ENCODE data around the gene NAV3. TPM values are rescaled to one million over a fixed set of nuclear protein-coding genes. Genes with fewer than 3 reads are reported as not detected.

NAV3 gene
- total and polyA plus RNA-seq, 2 experiments from 2014 or later: 4.0 to 12.0 TPM

DNA sequence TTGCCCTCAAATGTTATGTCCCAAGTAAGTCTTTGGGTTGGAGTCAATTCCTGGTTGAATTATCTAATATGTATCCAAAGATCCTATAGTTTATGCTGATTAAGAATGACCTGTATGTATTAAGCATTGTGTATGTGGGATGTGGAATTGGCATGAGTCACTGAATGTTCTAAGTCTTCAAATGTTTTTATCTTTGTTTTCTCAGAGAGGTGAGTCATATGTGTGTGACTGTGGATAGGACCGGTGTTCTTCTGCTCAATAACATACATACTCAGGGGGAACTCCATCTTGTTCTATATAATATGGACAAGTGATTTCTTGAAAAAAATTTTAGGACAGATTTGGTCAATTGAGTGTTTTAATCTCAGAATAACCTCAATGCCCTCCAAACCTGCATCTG is 57.9 kb downstream of the NAV3 start (continued):
- TF ChIP-seq, protein P1, sequence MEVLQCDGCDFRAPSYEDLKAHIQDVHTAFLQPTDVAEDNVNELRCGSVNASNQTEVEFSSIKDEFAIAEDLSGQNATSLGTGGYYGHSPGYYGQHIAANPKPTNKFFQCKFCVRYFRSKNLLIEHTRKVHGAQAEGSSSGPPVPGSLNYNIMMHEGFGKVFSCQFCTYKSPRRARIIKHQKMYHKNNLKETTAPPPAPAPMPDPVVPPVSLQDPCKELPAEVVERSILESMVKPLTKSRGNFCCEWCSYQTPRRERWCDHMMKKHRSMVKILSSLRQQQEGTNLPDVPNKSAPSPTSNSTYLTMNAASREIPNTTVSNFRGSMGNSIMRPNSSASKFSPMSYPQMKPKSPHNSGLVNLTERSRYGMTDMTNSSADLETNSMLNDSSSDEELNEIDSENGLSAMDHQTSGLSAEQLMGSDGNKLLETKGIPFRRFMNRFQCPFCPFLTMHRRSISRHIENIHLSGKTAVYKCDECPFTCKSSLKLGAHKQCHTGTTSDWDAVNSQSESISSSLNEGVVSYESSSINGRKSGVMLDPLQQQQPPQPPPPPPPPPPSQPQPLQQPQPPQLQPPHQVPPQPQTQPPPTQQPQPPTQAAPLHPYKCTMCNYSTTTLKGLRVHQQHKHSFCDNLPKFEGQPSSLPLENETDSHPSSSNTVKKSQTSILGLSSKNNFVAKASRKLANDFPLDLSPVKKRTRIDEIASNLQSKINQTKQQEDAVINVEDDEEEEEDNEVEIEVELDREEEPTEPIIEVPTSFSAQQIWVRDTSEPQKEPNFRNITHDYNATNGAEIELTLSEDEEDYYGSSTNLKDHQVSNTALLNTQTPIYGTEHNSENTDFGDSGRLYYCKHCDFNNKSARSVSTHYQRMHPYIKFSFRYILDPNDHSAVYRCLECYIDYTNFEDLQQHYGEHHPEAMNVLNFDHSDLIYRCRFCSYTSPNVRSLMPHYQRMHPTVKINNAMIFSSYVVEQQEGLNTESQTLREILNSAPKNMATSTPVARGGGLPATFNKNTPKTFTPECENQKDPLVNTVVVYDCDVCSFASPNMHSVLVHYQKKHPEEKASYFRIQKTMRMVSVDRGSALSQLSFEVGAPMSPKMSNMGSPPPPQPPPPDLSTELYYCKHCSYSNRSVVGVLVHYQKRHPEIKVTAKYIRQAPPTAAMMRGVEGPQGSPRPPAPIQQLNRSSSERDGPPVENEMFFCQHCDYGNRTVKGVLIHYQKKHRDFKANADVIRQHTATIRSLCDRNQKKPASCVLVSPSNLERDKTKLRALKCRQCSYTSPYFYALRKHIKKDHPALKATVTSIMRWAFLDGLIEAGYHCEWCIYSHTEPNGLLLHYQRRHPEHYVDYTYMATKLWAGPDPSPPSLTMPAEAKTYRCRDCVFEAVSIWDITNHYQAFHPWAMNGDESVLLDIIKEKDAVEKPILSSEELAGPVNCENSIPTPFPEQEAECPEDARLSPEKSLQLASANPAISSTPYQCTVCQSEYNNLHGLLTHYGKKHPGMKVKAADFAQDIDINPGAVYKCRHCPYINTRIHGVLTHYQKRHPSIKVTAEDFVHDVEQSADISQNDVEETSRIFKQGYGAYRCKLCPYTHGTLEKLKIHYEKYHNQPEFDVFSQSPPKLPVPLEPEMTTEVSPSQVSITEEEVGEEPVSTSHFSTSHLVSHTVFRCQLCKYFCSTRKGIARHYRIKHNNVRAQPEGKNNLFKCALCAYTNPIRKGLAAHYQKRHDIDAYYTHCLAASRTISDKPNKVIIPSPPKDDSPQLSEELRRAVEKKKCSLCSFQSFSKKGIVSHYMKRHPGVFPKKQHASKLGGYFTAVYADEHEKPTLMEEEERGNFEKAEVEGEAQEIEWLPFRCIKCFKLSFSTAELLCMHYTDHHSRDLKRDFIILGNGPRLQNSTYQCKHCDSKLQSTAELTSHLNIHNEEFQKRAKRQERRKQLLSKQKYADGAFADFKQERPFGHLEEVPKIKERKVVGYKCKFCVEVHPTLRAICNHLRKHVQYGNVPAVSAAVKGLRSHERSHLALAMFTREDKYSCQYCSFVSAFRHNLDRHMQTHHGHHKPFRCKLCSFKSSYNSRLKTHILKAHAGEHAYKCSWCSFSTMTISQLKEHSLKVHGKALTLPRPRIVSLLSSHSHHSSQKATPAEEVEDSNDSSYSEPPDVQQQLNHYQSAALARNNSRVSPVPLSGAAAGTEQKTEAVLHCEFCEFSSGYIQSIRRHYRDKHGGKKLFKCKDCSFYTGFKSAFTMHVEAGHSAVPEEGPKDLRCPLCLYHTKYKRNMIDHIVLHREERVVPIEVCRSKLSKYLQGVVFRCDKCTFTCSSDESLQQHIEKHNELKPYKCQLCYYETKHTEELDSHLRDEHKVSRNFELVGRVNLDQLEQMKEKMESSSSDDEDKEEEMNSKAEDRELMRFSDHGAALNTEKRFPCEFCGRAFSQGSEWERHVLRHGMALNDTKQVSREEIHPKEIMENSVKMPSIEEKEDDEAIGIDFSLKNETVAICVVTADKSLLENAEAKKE (CRISPR knock-in tag; IDR thresholded peaks at IDR 0.05): no peak
- TF ChIP-seq JUNB (IDR thresholded peaks at IDR 0.05; ENCODE audit: unreplicated experiment) (no peak), STAT1 (IDR thresholded peaks at IDR 0.05; ENCODE audit: unreplicated experiment) (no peak)

DNA sequence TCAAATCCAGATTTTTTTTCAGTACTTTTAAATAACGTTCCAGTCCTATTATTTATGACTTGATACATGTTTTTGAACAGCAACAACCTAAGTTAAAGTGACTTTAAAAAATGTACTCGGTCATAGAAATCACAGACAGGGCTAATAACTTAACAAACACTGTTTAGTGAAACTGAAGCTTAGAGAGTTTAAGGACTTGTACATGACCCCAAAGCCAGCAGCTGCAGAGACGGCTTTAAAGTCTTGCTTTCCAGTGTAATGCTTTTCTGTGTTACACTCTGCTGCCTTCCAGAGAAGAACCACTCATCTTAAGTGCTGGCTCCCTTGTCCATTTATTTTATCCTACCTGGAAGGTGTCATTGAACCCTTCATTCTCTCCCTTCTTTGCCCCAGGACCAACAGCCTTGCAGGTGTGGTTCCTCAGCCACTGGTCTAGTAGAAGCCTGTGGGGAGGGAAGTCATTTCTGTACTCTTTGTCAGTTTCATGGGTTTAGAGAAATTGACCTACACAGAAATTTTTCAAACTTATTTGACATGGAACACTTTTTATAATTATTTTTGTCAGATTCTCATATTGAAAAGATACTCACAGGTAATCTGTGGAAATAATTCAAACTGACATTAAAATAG is 60.9 kb downstream of the NAV3 start:
- Histone ChIP-seq H2AFZ (no peak overlapping the region), H3K9me2 (ENCODE audit: insufficient read depth) (no peaks in the 10 kb centered on the region), H3K79me2 (replicated peaks; ENCODE audit: insufficient read depth) (no peaks in the 10 kb centered on the region), H3K4me1 (ENCODE audit: insufficient read depth) (peaks cover 24% of the 10 kb centered on the region), H3K4me3 (no peak overlapping the region), H4K20me1 (replicated peaks; ENCODE audit: insufficient read depth) (no peaks in the 10 kb centered on the region), H3K27ac (ENCODE audit: low read depth) (no peak overlapping the region), H3K27me3 (ENCODE audit: insufficient read depth) (no peaks in the 10 kb centered on the region), H3K36me3 (ENCODE audit: insufficient read depth) (no peaks in the 10 kb centered on the region), H3F3A (replicated peaks; ENCODE audit: low read depth) (no peaks in the 10 kb centered on the region), H3K4me2 (no peak overlapping the region)
- ATAC-seq (no peak), DNase-seq (ENCODE audit: low spot score) (no peak)
- no peaks in the 10 kb centered on the region for H3K36me3 Mint-ChIP-seq (ENCODE audit: low read depth)
- H3K9me3 Mint-ChIP-seq: no peaks in the 10 kb centered on the region
- H3K27ac Mint-ChIP-seq: no peak overlapping the region
- no peaks in the 10 kb centered on the region for H3K27me3 Mint-ChIP-seq (ENCODE audit: insufficient read depth, low read depth, poor library complexity)
- H3K4me3 Mint-ChIP-seq: no peak overlapping the region
- peaks cover 20% of the 10 kb centered on the region for H3K4me1 Mint-ChIP-seq
- no peak for TF ChIP-seq CREB1 (CRISPR knock-in tag; IDR thresholded peaks at IDR 0.05; ENCODE audit: low read depth)
- TF ChIP-seq, protein P1 (CRISPR knock-in tag; IDR thresholded peaks at IDR 0.05): no peak
- TF ChIP-seq, protein P2, sequence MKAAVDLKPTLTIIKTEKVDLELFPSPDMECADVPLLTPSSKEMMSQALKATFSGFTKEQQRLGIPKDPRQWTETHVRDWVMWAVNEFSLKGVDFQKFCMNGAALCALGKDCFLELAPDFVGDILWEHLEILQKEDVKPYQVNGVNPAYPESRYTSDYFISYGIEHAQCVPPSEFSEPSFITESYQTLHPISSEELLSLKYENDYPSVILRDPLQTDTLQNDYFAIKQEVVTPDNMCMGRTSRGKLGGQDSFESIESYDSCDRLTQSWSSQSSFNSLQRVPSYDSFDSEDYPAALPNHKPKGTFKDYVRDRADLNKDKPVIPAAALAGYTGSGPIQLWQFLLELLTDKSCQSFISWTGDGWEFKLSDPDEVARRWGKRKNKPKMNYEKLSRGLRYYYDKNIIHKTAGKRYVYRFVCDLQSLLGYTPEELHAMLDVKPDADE (IDR thresholded peaks at IDR 0.05): no peak
- TF ChIP-seq, protein P3, sequence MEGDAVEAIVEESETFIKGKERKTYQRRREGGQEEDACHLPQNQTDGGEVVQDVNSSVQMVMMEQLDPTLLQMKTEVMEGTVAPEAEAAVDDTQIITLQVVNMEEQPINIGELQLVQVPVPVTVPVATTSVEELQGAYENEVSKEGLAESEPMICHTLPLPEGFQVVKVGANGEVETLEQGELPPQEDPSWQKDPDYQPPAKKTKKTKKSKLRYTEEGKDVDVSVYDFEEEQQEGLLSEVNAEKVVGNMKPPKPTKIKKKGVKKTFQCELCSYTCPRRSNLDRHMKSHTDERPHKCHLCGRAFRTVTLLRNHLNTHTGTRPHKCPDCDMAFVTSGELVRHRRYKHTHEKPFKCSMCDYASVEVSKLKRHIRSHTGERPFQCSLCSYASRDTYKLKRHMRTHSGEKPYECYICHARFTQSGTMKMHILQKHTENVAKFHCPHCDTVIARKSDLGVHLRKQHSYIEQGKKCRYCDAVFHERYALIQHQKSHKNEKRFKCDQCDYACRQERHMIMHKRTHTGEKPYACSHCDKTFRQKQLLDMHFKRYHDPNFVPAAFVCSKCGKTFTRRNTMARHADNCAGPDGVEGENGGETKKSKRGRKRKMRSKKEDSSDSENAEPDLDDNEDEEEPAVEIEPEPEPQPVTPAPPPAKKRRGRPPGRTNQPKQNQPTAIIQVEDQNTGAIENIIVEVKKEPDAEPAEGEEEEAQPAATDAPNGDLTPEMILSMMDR (conservative IDR thresholded peaks at IDR 0.05; ENCODE audit: low read depth in 2 of 2): no peak
